HFF-Myc (cell line): ENCODE results near the gene RFX4.

Source experiments
- DNase-seq: peaks from one replicate; pipeline ENCODE4 v3.0.0-alpha.2; 2011; ENCODE audit warnings: low read depth; ENCODE audit errors: extremely low read depth
- H3K4me3 ChIP-seq: replicated peaks from 2 replicates; pipeline ENCODE4 v1.5.1; 2011; ENCODE audit warnings: low read depth, mild to moderate bottlenecking, control low read depth, low read length
- CTCF ChIP-seq: IDR thresholded peaks from 2 replicates; pipeline ENCODE4 v1.5.1; 2012; ENCODE audit warnings: mild to moderate bottlenecking, low read depth, low read length, control low read depth; ENCODE audit errors: missing control alignments

The RFX4 gene

GRCh38 chr12:106780010-106780631 lies 197.3 kb downstream of the RFX4 start:
- no peak for TF ChIP-seq CTCF
- DNase-seq: peak; percentile 10
- H3K4me3 ChIP-seq: no peak overlapping the region

- DNase-seq: no peak
- H3K4me3 ChIP-seq: no peak overlapping the region
- TF ChIP-seq CTCF: no peak
Measured at GRCh38 chr12:106782619-106783018, 199.8 kb downstream of the RFX4 start.

- no peak for DNase-seq
- no peak for TF ChIP-seq CTCF
- no peak overlapping the region for H3K4me3 ChIP-seq
Measured at GRCh38 chr12:106783515-106783914, 200.7 kb downstream of the RFX4 start.

GRCh38 chr12:106790020-106790419 lies 207.2 kb downstream of the RFX4 start:
- TF ChIP-seq CTCF: no peak
- DNase-seq: no peak
- H3K4me3 ChIP-seq: no peak overlapping the region

GRCh38 chr12:106791531-106791930 lies 208.7 kb downstream of the RFX4 start:
- no peak for TF ChIP-seq CTCF
- no peak overlapping the region for H3K4me3 ChIP-seq
- DNase-seq: no peak

- no peak overlapping the region for H3K4me3 ChIP-seq
- DNase-seq: no peak
- no peak for TF ChIP-seq CTCF
Measured at GRCh38 chr12:106794369-106794768, 211.6 kb downstream of the RFX4 start.

- TF ChIP-seq CTCF: no peak
- no peak overlapping the region for H3K4me3 ChIP-seq
- no peak for DNase-seq
Measured at GRCh38 chr12:106801167-106801708, 218.4 kb downstream of the RFX4 start.
